H1 (cell line): Measurements from ENCODE around the gene NTN4. TPM values are rescaled to one million over a fixed set of nuclear protein-coding genes. Genes with fewer than 3 reads are reported as not detected.

ENCODE experiments used
- CTCF ChIA-PET: fragments of 300-600 bp; sonication (Branson Sonifier 250); formaldehyde crosslinking; loops from one replicate; lab custom pipeline; 2021; ENCODE audit not compliant: partially characterized antibody; lab: Charles Lee
- POLR2A ChIA-PET: fragments of 300-600 bp; sonication (Branson Sonifier 250); formaldehyde crosslinking; loops from one replicate; lab custom pipeline; 2021; ENCODE audit warnings: inconsistent platforms; ENCODE audit not compliant: partially characterized antibody; lab: Charles Lee
- DNase-seq, 2 experiments: peaks; one replicate each; pipeline versions ENCODE4 v3.0.0 to v3.0.0-alpha.2; 2010 to 2022; ENCODE audit warnings: low spot score in 2 of 2, low read depth in 1 of 2, mixed read lengths in 1 of 2
- FAIRE-seq: peaks from 2 replicates; lab custom pipeline; 2011; peaks lifted over from hg19 to GRCh38; lab: Jason Lieb, UNC
- H2AFZ ChIP-seq: 2 replicates; pipeline ENCODE4 v1.8.1; 2012; ENCODE audit warnings: low read length, inconsistent platforms
- H2AK5ac ChIP-seq: 2 replicates; pipeline ENCODE4 v1.6.1; 2013; ENCODE audit warnings: low read depth, low read length
- H2BK120ac ChIP-seq: replicated peaks from 2 replicates; pipeline ENCODE3; 2013; ENCODE audit warnings: low read depth, low read length, inconsistent platforms
- H2BK12ac ChIP-seq: 2 replicates; pipeline ENCODE4 v1.6.1; 2013; ENCODE audit warnings: low read depth, low read length
- H2BK15ac ChIP-seq: 2 replicates; pipeline ENCODE4 v1.6.1; 2013; ENCODE audit warnings: low read length
- H2BK20ac ChIP-seq: 2 replicates; pipeline ENCODE4 v1.6.1; 2013; ENCODE audit warnings: low read length
- H2BK5ac ChIP-seq: 2 replicates; pipeline ENCODE4 v1.6.1; 2013; ENCODE audit warnings: low read depth, low read length
- H3K14ac ChIP-seq: 2 replicates; pipeline ENCODE4 v1.6.1; 2013; ENCODE audit warnings: inconsistent platforms; ENCODE audit not compliant: insufficient read length
- H3K18ac ChIP-seq: 2 replicates; pipeline ENCODE4 v1.6.1; 2013; ENCODE audit warnings: low read length; ENCODE audit errors: extremely low read depth
- H3K23ac ChIP-seq: 2 replicates; pipeline ENCODE4 v1.6.1; 2013; ENCODE audit warnings: inconsistent platforms; ENCODE audit not compliant: insufficient read length
- H3K23me2 ChIP-seq: 2 replicates; pipeline ENCODE4 v1.6.1; 2013; ENCODE audit warnings: low read depth, low read length
- H3K27ac ChIP-seq: 2 replicates; pipeline ENCODE4 v1.6.1; 2011; ENCODE audit warnings: low read depth, low read length, inconsistent platforms
- H3K27me3 ChIP-seq, 4 experiments: replicated peaks in 1 of 4; 1 replicate in 1 of 4; 2 replicates in 3 of 4; pipeline versions ENCODE4 v1.6.1 to v1.8.1; 2011 to 2013; ENCODE audit warnings: low read length in 3 of 4, mild to moderate bottlenecking in 3 of 4, inconsistent platforms in 2 of 4, mixed read lengths in 2 of 4, moderate library complexity in 1 of 4; ENCODE audit not compliant: control insufficient read depth in 3 of 4, insufficient read depth in 3 of 4; ENCODE audit errors: extremely low read depth in 1 of 4
- H3K36me3 ChIP-seq, 4 experiments: 2 replicates each; pipeline versions ENCODE4 v1.6.1 to v1.8.1; 2011 to 2013; ENCODE audit warnings: mild to moderate bottlenecking in 4 of 4, low read length in 3 of 4, moderate library complexity in 2 of 4, control low read depth in 1 of 4, inconsistent platforms in 1 of 4; ENCODE audit not compliant: insufficient read depth in 4 of 4, control insufficient read depth in 2 of 4
- H3K4ac ChIP-seq: replicated peaks from 2 replicates; pipeline ENCODE3; 2013; ENCODE audit warnings: low read length, low read depth, mixed read lengths, inconsistent platforms; ENCODE audit not compliant: insufficient read length
- H3K4me1 ChIP-seq, 4 experiments: replicated peaks in 1 of 4; 1 replicate in 1 of 4; 2 replicates in 3 of 4; pipeline versions ENCODE4 v1.6.1 to v1.8.1; 2011 to 2013; ENCODE audit warnings: low read length in 3 of 4, inconsistent platforms in 2 of 4, mixed read lengths in 1 of 4; ENCODE audit not compliant: insufficient read depth in 4 of 4, control insufficient read depth in 3 of 4
- H3K4me2 ChIP-seq, 2 experiments: 2 replicates each; pipeline versions ENCODE4 v1.6.1 to v1.8.1; 2011 to 2013; ENCODE audit warnings: low read depth in 2 of 2, low read length in 2 of 2, control low read depth in 1 of 2, inconsistent platforms in 1 of 2, mild to moderate bottlenecking in 1 of 2; ENCODE audit not compliant: insufficient read depth in 1 of 2
- H3K4me3 ChIP-seq, 4 experiments: fragments of 200-600, 300-600 bp in 1 of 4; sonication (generic), shearing (Covaris generic), sonication (Bioruptor Twin) in 1 of 4; 2 replicates each; pipeline versions ENCODE4 v1.5.1 to v1.8.1; 2011 to 2016; ENCODE audit warnings: low read length in 4 of 4, low read depth in 3 of 4, control low read depth in 2 of 4, inconsistent platforms in 2 of 4, mild to moderate bottlenecking in 2 of 4, mixed read lengths in 1 of 4, moderate library complexity in 1 of 4; ENCODE audit not compliant: insufficient read depth in 2 of 4; ENCODE audit errors: extremely low read depth in 1 of 4
- H3K56ac ChIP-seq: replicated peaks from 2 replicates; pipeline ENCODE3; 2013; ENCODE audit warnings: low read depth, mild to moderate bottlenecking, mixed read lengths, low read length, inconsistent platforms; ENCODE audit not compliant: insufficient read length
- H3K79me1 ChIP-seq: 2 replicates; pipeline ENCODE4 v1.6.1; 2013; ENCODE audit warnings: low read depth, low read length, control low read depth
- H3K79me2 ChIP-seq, 2 experiments: 2 replicates each; pipeline versions ENCODE4 v1.6.1 to v1.8.1; 2012 to 2013; ENCODE audit warnings: low read length in 2 of 2, mild to moderate bottlenecking in 2 of 2, inconsistent platforms in 1 of 2; ENCODE audit not compliant: insufficient read depth in 2 of 2, control insufficient read depth in 1 of 2
- H3K9ac ChIP-seq, 4 experiments: replicated peaks in 1 of 4; 1 replicate in 1 of 4; 2 replicates in 3 of 4; pipeline versions ENCODE4 v1.6.1 to v1.8.1; 2011 to 2013; ENCODE audit warnings: low read depth in 3 of 4, low read length in 3 of 4, control low read depth in 2 of 4, mild to moderate bottlenecking in 2 of 4, moderate library complexity in 2 of 4, inconsistent platforms in 1 of 4; ENCODE audit errors: extremely low read depth in 1 of 4
- H3K9me3 ChIP-seq, 2 experiments: 2 replicates each; pipeline versions ENCODE4 v1.6.1 to v1.8.1; 2012 to 2013; ENCODE audit warnings: mild to moderate bottlenecking in 2 of 2, moderate library complexity in 2 of 2, control low read depth in 1 of 2, inconsistent platforms in 1 of 2, low read depth in 1 of 2, low read length in 1 of 2, mixed read lengths in 1 of 2; ENCODE audit not compliant: insufficient read depth in 2 of 2
- H4K20me1 ChIP-seq, 2 experiments: replicated peaks in 1 of 2; 2 replicates each; pipeline versions ENCODE3 to v1.8.1; 2011 to 2013; ENCODE audit warnings: inconsistent platforms in 2 of 2, low read length in 2 of 2, mild to moderate bottlenecking in 1 of 2; ENCODE audit not compliant: insufficient read depth in 2 of 2, control insufficient read depth in 1 of 2
- H4K5ac ChIP-seq: 2 replicates; pipeline ENCODE4 v1.6.1; 2013; ENCODE audit warnings: low read length, low read depth, mixed read lengths, inconsistent platforms; ENCODE audit not compliant: insufficient read length
- H4K8ac ChIP-seq: 2 replicates; pipeline ENCODE4 v1.8.0; 2013; ENCODE audit warnings: mild to moderate bottlenecking, moderate library complexity, low read length, inconsistent platforms; ENCODE audit not compliant: insufficient read depth; ENCODE audit errors: extremely low read depth
- H4K91ac ChIP-seq: replicated peaks from 2 replicates; pipeline ENCODE3; 2013; ENCODE audit warnings: low read length, mixed read lengths, inconsistent platforms; ENCODE audit not compliant: insufficient read length
- KDM4A ChIP-seq: IDR thresholded peaks from one replicate; pipeline ENCODE4 v1.7.1; 2012; ENCODE audit warnings: low read depth, mild to moderate bottlenecking, moderate library complexity, low read length, inconsistent platforms; ENCODE audit not compliant: severe bottlenecking
- KDM5A ChIP-seq: fragments of 200-600 bp; IDR thresholded peaks from 2 replicates; pipeline ENCODE4 v1.7.1; 2012; ENCODE audit warnings: mild to moderate bottlenecking, low read length, inconsistent platforms, mixed read lengths
- NANOG ChIP-seq: IDR thresholded peaks from 2 replicates; pipeline ENCODE4 v1.6.1; 2011; ENCODE audit warnings: low read length, low read depth, mild to moderate bottlenecking, inconsistent platforms; ENCODE audit not compliant: insufficient read depth, poor library complexity, severe bottlenecking
- POLR2A ChIP-seq, 2 experiments: IDR thresholded peaks; 1 replicate in 1 of 2; 2 replicates in 1 of 2; pipeline ENCODE4 v1.6.1; 2011; ENCODE audit warnings: low read depth in 2 of 2, low read length in 2 of 2, mild to moderate bottlenecking in 2 of 2; ENCODE audit errors: control extremely low read depth in 1 of 2
- RFX5 ChIP-seq: IDR thresholded peaks from 2 replicates; pipeline ENCODE4 v1.6.1; 2011; ENCODE audit warnings: low read depth, low read length, improper control_type of control experiment, borderline replicate concordance
- RXRA ChIP-seq: IDR thresholded peaks from 2 replicates; pipeline ENCODE4 v1.6.1; 2011; ENCODE audit warnings: low read depth, mild to moderate bottlenecking, low read length, moderate library complexity; ENCODE audit not compliant: insufficient read depth
- SIN3A ChIP-seq, 2 experiments: IDR thresholded peaks in 1 of 2; conservative IDR thresholded peaks in 1 of 2; 2 replicates each; pipeline ENCODE4 v1.6.1; 2011 to 2012; ENCODE audit warnings: low read length in 2 of 2, improper control_type of control experiment in 1 of 2, low read depth in 1 of 2, mild to moderate bottlenecking in 1 of 2
- SIRT6 ChIP-seq: IDR thresholded peaks from one replicate; pipeline ENCODE4 v1.7.1; 2012; ENCODE audit warnings: low read length, inconsistent platforms
- SP4 ChIP-seq: IDR thresholded peaks from 2 replicates; pipeline ENCODE4 v1.6.1; 2012; ENCODE audit warnings: low read length, inconsistent platforms
- TAF1 ChIP-seq: IDR thresholded peaks from 2 replicates; pipeline ENCODE4 v1.6.1; 2011; ENCODE audit warnings: mild to moderate bottlenecking, low read depth, low read length
- TAF7 ChIP-seq: optimal IDR thresholded peaks from 2 replicates; pipeline ENCODE3; 2011; ENCODE audit warnings: low read depth, mild to moderate bottlenecking, inconsistent platforms, low read length, moderate library complexity, borderline replicate concordance
- WGBS, 2 experiments: shearing (Covaris generic) in 1 of 2; methylation state at CpG; one replicate each; pipeline versions ENCODE4 v1.1.6 to v1.1.7; 2013 to 2015; ENCODE audit warnings: low lambda C conversion rate in 2 of 2, mixed read lengths in 2 of 2, inconsistent platforms in 1 of 2, low coverage in 1 of 2, missing lambda C conversion rate in 1 of 2; ENCODE audit not compliant: insufficient replicate concordance in 2 of 2, insufficient coverage in 1 of 2, insufficient read length in 1 of 2; ENCODE audit errors: extremely low coverage in 1 of 2, missing lambda C conversion rate in 1 of 2; 5-methylcytosine and 5-hydroxymethylcytosine counted together
- polyA plus RNA-seq, 7 experiments: library from polyadenylated mRNA; depleted of rRNA in 3 of 7; stranded (reverse) in 5 of 7; unstranded in 2 of 7; fragments of >200 nt in 5 of 7; fragments of 200-250 nt in 2 of 7; gene quantifications; 1 replicate in 5 of 7; 2 replicates in 1 of 7; 4 replicates in 1 of 7; pipeline versions ENCODE4 v1.2.1 to v1.2.3, GENCODE V29; 2011 to 2013; ENCODE audit warnings: missing spikeins in 2 of 7, mixed read lengths in 2 of 7
- total RNA-seq: library from RNA; stranded (reverse); fragmentation: NEBNext Ultra II Directional; extraction: Animal tissue kit (Norgen Biotek cat#: 25700); gene quantifications from 2 replicates; pipeline ENCODE4 v1.2.1, GENCODE V29; 2021
- TF ChIP-seq, protein P1 (sequence below): IDR thresholded peaks from 2 replicates; pipeline ENCODE4 v1.6.1; 2012; ENCODE audit warnings: low read length, inconsistent platforms

The NTN4 gene
- total and polyA plus RNA-seq, 2 of the 8 experiments (the other 6 are each of a cell fraction or from before 2014, with no cell fraction given): 0.74 to 1.3 TPM

DNA sequence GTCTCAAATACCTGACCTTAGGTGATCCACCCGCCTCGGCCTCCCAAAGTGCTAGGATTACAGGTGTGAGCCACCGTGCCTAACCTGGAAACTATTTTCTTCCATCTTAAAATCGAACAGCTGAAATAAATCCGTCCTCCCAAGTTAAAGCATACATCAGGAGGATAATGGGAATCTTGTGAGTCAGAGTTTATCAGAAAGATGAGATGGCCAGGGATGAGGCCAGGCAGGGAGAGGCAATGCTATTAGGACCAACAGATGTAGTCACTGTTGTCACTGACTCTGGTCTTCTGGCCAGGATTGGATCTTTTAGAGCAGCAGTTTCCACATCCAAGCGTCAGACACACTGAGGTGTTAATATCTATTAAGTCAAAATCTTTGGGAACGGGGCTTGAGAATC lies 177.5 kb downstream of the NTN4 start:
- H3K79me2 ChIP-seq: no peaks in the 10 kb centered on the region
- H3K4me1 ChIP-seq: peaks cover 0 to 15% (median 8%) of the 10 kb centered on the region in 4 experiments
- no peak overlapping the region for H2BK120ac ChIP-seq
- H3K4ac ChIP-seq: no peak overlapping the region
- no peak overlapping the region for H2BK15ac ChIP-seq
- peak overlapping the region; percentile 83; the same call in 1 of the 2 replicates for H2AK5ac ChIP-seq
- H2BK12ac ChIP-seq: no peak overlapping the region; the same call in 1 of the 2 replicates
- no peak overlapping the region for H3K56ac ChIP-seq
- H2BK20ac ChIP-seq: no peak overlapping the region
- no peaks in the 10 kb centered on the region for H3K27me3 ChIP-seq
- H2BK5ac ChIP-seq: no peak overlapping the region; the same call in 1 of the 2 replicates
- no peaks in the 10 kb centered on the region for H4K20me1 ChIP-seq
- H3K23ac ChIP-seq: no peak overlapping the region
- no peak overlapping the region for H4K5ac ChIP-seq
- FAIRE-seq (no peak), DNase-seq (no peak)
- no peak overlapping the region for H4K8ac ChIP-seq
- no peak overlapping the region for H3K18ac ChIP-seq
- no peak overlapping the region for H3K14ac ChIP-seq
- H3K9ac ChIP-seq: no peak overlapping the region
- no peak overlapping the region for H2AFZ ChIP-seq
- H3K4me2 ChIP-seq: no peak overlapping the region
- H3K9me3 ChIP-seq: no peaks in the 10 kb centered on the region
- WGBS, 2 experiments: 93% methylated on average over 7 of the region's 7 CpGs; no CpG with 5 or more reads in 1 of the 2 experiments
- H3K23me2 ChIP-seq: no peaks in the 10 kb centered on the region
- H4K91ac ChIP-seq: no peak overlapping the region
- no peak overlapping the region for H3K27ac ChIP-seq
- H3K36me3 ChIP-seq: no peaks in the 10 kb centered on the region
- no peak overlapping the region for H3K4me3 ChIP-seq
- ChIA-PET POLR2A (interaction anchor here (1.4 kb wide), 1 partner anchor 11 kb away, joined by 5 read pairs; no protein-coding TSS in a partner anchor), CTCF (interaction anchor here (1.2 to 2.4 kb wide), 2 partner anchors 11 to 31 kb away, joined by 4 to 14 read pairs; no protein-coding TSS in a partner anchor)
- no peaks in the 10 kb centered on the region for H3K79me1 ChIP-seq
- TF ChIP-seq SIRT6: no peak
- TF ChIP-seq RXRA: no peak
- no peak for TF ChIP-seq NANOG
- no peak for TF ChIP-seq SP4
- TF ChIP-seq KDM4A: no peak
- TF ChIP-seq KDM5A: no peak
- no peak for TF ChIP-seq POLR2A (IDR thresholded peaks at IDR 0.05; ENCODE audit: control extremely low read depth in 1 of 2, low read depth in 2 of 2, low read length in 2 of 2)
- no peak for TF ChIP-seq SIN3A (conservative IDR thresholded peaks at IDR 0.05 in 1 of 2, IDR thresholded peaks at IDR 0.05 in 1 of 2; ENCODE audit: low read depth in 1 of 2, low read length in 2 of 2)
- no peak for TF ChIP-seq TAF1
- TF ChIP-seq, protein P1, sequence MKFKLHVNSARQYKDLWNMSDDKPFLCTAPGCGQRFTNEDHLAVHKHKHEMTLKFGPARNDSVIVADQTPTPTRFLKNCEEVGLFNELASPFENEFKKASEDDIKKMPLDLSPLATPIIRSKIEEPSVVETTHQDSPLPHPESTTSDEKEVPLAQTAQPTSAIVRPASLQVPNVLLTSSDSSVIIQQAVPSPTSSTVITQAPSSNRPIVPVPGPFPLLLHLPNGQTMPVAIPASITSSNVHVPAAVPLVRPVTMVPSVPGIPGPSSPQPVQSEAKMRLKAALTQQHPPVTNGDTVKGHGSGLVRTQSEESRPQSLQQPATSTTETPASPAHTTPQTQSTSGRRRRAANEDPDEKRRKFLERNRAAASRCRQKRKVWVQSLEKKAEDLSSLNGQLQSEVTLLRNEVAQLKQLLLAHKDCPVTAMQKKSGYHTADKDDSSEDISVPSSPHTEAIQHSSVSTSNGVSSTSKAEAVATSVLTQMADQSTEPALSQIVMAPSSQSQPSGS: no peak
- no peak for TF ChIP-seq RFX5
- TF ChIP-seq TAF7: no peak
